SK-N-SH treated with all-trans-retinoic acid at 6 μM for 48 hours (cell line): ENCODE data around the gene EXOSC5.

Experiments used
- ARNTL ChIP-seq: fragments of 450-650 bp; formaldehyde crosslinking; IDR thresholded peaks from 2 replicates; pipeline ENCODE4 v1.5.0; 2020; ENCODE audit warnings: low read depth, mild to moderate bottlenecking, moderate library complexity, borderline replicate concordance
- CREB5 ChIP-seq: fragments of 250-450 bp; sonication (Bioruptor Pico); IDR thresholded peaks from 2 replicates; pipeline ENCODE4 v1.5.1; 2020; ENCODE audit warnings: low read depth, mild to moderate bottlenecking, moderate library complexity
- CSDC2 ChIP-seq: fragments of 250-450 bp; sonication (Bioruptor Pico); IDR thresholded peaks from 2 replicates; pipeline ENCODE4 v1.5.0; 2020; ENCODE audit warnings: mild to moderate bottlenecking, moderate library complexity
- ISL1 ChIP-seq: fragments of 250-450 bp; sonication (Bioruptor Pico); IDR thresholded peaks from 2 replicates; pipeline ENCODE4 v2.1.2; 2022; ENCODE audit warnings: mild to moderate bottlenecking, moderate library complexity
- RARB ChIP-seq: fragments of 250-450 bp; sonication (Bioruptor Pico); IDR thresholded peaks from 2 replicates; pipeline ENCODE4 v1.8.0; 2021; ENCODE audit warnings: mild to moderate bottlenecking, moderate library complexity
- TOX ChIP-seq: fragments of 250-450 bp; sonication (Bioruptor Pico); IDR thresholded peaks from 2 replicates; pipeline ENCODE4 v1.8.0; 2021; ENCODE audit warnings: mild to moderate bottlenecking, moderate library complexity, borderline replicate concordance
- ZC3H10 ChIP-seq: fragments of 250-450 bp; sonication (Bioruptor Pico); IDR thresholded peaks from 2 replicates; pipeline ENCODE4 v1.5.1; 2021; ENCODE audit warnings: mild to moderate bottlenecking, moderate library complexity
- ZFP3 ChIP-seq: fragments of 250-450 bp; sonication (Bioruptor Pico); IDR thresholded peaks from 2 replicates; pipeline ENCODE4 v1.5.0; 2020; ENCODE audit warnings: mild to moderate bottlenecking, moderate library complexity
- ZNF565 ChIP-seq: fragments of 450-650 bp; formaldehyde crosslinking; conservative IDR thresholded peaks from 2 replicates; pipeline ENCODE4 v1.5.0; 2020; ENCODE audit warnings: low read depth, mild to moderate bottlenecking, moderate library complexity
- TF ChIP-seq, protein P1 (sequence below): fragments of 250-450 bp; sonication (Bioruptor Pico); IDR thresholded peaks from 2 replicates; pipeline ENCODE4 v1.8.0; 2021; ENCODE audit warnings: low read depth, mild to moderate bottlenecking, moderate library complexity, borderline replicate concordance

DNA sequence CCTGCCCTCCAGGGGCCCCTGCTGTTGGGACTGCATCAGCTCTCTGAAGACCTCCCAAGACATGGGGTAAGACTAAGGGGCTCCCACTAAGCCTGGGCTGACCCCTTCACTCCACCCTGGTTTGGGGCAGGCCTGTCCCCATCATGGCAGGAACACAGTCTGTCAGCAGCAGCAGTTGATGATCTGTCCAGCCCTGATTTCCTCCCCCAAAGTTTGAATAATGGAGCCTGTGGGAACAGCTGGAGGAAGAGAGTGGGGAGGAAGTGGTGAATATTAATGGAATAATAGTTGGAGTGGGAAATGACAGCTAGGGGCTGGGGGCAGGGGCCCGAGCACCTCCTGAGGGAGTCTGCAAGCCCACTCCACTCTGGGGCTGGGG lies 31.3 kb upstream of the EXOSC5 start:
- TF ChIP-seq ZNF565 (CRISPR knock-in tag) (no peak), CSDC2 (CRISPR knock-in tag) (no peak), ZFP3 (CRISPR knock-in tag) (no peak), TOX (CRISPR knock-in tag) (no peak), ISL1 (CRISPR knock-in tag) (no peak), CREB5 (CRISPR knock-in tag) (no peak), ZC3H10 (no peak), ARNTL (CRISPR knock-in tag) (no peak), RARB (no peak)
- TF ChIP-seq, protein P1, sequence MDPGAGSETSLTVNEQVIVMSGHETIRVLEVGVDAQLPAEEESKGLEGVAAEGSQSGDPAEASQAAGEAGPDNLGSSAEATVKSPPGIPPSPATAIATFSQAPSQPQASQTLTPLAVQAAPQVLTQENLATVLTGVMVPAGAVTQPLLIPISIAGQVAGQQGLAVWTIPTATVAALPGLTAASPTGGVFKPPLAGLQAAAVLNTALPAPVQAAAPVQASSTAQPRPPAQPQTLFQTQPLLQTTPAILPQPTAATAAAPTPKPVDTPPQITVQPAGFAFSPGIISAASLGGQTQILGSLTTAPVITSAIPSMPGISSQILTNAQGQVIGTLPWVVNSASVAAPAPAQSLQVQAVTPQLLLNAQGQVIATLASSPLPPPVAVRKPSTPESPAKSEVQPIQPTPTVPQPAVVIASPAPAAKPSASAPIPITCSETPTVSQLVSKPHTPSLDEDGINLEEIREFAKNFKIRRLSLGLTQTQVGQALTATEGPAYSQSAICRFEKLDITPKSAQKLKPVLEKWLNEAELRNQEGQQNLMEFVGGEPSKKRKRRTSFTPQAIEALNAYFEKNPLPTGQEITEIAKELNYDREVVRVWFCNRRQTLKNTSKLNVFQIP (CRISPR knock-in tag), result no peak
